KMS-11 (cell line): Measurements from ENCODE around the gene BABAM2.

Source experiments
- H2AFZ ChIP-seq: fragments of 200-600 bp; sonication (generic); 2 replicates; pipeline ENCODE4 v1.6.1; 2016; ENCODE audit warnings: antibody characterized with exemption, mixed run types, low read depth
- H3K27ac ChIP-seq: fragments of 200-600 bp; sonication (generic); 2 replicates; pipeline ENCODE4 v1.6.1; 2016; ENCODE audit warnings: mild to moderate bottlenecking, mixed run types
- H3K27me3 ChIP-seq: fragments of 200-600 bp; sonication (generic); 2 replicates; pipeline ENCODE4 v1.6.1; 2017; ENCODE audit warnings: mild to moderate bottlenecking, low read depth, mixed run types, moderate library complexity; ENCODE audit not compliant: insufficient read depth
- H3K36me3 ChIP-seq: fragments of 200-600 bp; sonication (generic); 2 replicates; pipeline ENCODE4 v1.6.1; 2017; ENCODE audit warnings: mild to moderate bottlenecking, mixed run types; ENCODE audit not compliant: insufficient read depth
- H3K4me1 ChIP-seq: fragments of 200-600 bp; sonication (generic); 2 replicates; pipeline ENCODE4 v1.6.1; 2016; ENCODE audit warnings: mild to moderate bottlenecking, low read depth, mixed run types; ENCODE audit not compliant: poor library complexity, severe bottlenecking
- H3K4me2 ChIP-seq: fragments of 200-600 bp; sonication (generic); 2 replicates; pipeline ENCODE4 v1.7.0; 2016; ENCODE audit warnings: mild to moderate bottlenecking, mixed run types
- H3K4me3 ChIP-seq: fragments of 200-600 bp; sonication (generic); IDR thresholded peaks from 2 replicates; pipeline ENCODE4 v1.6.1; 2017; ENCODE audit warnings: low read depth, low read length, mixed read lengths; ENCODE audit not compliant: insufficient read depth
- H3K79me2 ChIP-seq: fragments of 200-600 bp; sonication (generic); 2 replicates; pipeline ENCODE4 v1.6.1; 2016; ENCODE audit warnings: low read depth, mixed run types; ENCODE audit not compliant: insufficient read depth
- H3K9ac ChIP-seq: fragments of 200-600 bp; sonication (generic); 2 replicates; pipeline ENCODE4 v1.6.1; 2016; ENCODE audit warnings: mild to moderate bottlenecking, mixed run types
- H4K20me1 ChIP-seq: fragments of 200-600 bp; sonication (generic); 2 replicates; pipeline ENCODE4 v1.6.1; 2016; ENCODE audit warnings: mild to moderate bottlenecking, mixed run types; ENCODE audit not compliant: insufficient read depth
- TF ChIP-seq, protein P1 (sequence below): fragments of 200-600 bp; sonication (generic); conservative IDR thresholded peaks from 2 replicates; pipeline ENCODE4 v1.6.1; 2017; ENCODE audit warnings: low read depth, mild to moderate bottlenecking, antibody characterized with exemption, low read length, moderate library complexity, mixed read lengths

The BABAM2 gene

DNA sequence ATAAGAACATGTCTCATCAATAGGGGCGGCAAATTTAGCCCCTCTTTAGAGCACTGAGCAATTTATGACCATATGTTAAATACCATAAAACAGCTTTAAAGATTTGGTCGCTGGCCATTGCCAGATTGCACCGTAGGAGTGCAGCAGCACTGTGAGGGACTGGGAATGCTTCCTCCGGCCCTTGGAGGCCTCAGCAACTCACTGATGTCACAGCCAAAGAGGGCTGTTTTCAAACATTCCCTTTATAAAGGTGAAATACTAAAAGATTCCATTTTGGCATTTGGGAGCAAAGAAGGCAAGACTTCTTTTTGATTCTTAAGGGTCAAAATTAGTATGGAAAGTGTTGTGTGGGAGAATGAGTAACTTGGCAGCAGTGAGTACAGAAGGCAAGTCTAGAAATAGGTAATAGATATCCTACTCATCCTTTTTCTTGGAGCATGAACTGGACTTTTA, 63.7 kb downstream of the BABAM2 start:
- Histone ChIP-seq H3K79me2 (no peaks in the 10 kb centered on the region; the same call in 1 of the 2 replicates), H3K36me3 (no peaks in the 10 kb centered on the region), H3K27me3 (no peaks in the 10 kb centered on the region), H3K4me2 (peak overlapping the region; percentile 19; the same call in 1 of the 2 replicates), H3K27ac (no peak overlapping the region), H3K4me1 (peaks cover 42% of the 10 kb centered on the region), H4K20me1 (no peaks in the 10 kb centered on the region), H3K4me3 (no peak overlapping the region), H3K9ac (no peak overlapping the region), H2AFZ (no peak overlapping the region)
- TF ChIP-seq, protein P1, sequence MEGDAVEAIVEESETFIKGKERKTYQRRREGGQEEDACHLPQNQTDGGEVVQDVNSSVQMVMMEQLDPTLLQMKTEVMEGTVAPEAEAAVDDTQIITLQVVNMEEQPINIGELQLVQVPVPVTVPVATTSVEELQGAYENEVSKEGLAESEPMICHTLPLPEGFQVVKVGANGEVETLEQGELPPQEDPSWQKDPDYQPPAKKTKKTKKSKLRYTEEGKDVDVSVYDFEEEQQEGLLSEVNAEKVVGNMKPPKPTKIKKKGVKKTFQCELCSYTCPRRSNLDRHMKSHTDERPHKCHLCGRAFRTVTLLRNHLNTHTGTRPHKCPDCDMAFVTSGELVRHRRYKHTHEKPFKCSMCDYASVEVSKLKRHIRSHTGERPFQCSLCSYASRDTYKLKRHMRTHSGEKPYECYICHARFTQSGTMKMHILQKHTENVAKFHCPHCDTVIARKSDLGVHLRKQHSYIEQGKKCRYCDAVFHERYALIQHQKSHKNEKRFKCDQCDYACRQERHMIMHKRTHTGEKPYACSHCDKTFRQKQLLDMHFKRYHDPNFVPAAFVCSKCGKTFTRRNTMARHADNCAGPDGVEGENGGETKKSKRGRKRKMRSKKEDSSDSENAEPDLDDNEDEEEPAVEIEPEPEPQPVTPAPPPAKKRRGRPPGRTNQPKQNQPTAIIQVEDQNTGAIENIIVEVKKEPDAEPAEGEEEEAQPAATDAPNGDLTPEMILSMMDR: no peak

DNA sequence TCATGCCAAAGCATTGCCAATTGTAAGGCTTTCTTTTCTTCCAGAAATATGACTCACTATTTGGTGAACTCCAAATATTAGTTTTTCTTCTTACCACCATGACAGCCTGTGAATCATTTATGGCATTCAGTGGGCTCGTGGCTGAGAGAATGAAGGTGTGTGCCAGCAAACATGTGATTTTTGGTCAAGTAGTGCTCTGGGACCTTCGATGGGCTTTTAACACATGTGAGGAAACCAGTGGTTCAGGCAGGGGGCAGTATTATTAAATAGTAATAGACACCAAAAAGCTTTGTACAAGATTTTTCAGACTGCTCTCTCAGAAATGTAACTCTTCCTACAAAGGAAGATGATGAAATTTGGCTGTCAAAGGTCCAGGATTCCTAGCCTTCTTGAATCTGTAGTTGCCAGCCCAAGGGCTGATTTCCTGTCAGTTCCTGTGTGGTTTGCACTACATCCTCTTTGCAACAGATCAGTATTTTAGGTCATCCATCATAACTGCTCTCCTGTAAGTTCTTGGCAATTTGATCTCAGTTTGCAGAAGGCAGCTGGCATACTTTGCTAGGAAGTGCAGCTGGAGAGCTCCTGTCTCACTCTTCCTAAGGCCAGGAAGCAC, 64.3 kb downstream of the BABAM2 start:
- H3K4me1 ChIP-seq: peaks cover 49% of the 10 kb centered on the region
- H3K27ac ChIP-seq: no peak overlapping the region
- peak overlapping the region; percentile 19; the same call in 1 of the 2 replicates for H3K4me2 ChIP-seq
- no peak overlapping the region for H3K4me3 ChIP-seq
- H3K9ac ChIP-seq: no peak overlapping the region
- H3K36me3 ChIP-seq: no peaks in the 10 kb centered on the region
- no peaks in the 10 kb centered on the region for H4K20me1 ChIP-seq
- no peaks in the 10 kb centered on the region for H3K27me3 ChIP-seq
- TF ChIP-seq, protein P1: peak; percentile 37; the same call in 1 of the 2 replicates
- no peaks in the 10 kb centered on the region; the same call in 1 of the 2 replicates for H3K79me2 ChIP-seq
- no peak overlapping the region for H2AFZ ChIP-seq

DNA sequence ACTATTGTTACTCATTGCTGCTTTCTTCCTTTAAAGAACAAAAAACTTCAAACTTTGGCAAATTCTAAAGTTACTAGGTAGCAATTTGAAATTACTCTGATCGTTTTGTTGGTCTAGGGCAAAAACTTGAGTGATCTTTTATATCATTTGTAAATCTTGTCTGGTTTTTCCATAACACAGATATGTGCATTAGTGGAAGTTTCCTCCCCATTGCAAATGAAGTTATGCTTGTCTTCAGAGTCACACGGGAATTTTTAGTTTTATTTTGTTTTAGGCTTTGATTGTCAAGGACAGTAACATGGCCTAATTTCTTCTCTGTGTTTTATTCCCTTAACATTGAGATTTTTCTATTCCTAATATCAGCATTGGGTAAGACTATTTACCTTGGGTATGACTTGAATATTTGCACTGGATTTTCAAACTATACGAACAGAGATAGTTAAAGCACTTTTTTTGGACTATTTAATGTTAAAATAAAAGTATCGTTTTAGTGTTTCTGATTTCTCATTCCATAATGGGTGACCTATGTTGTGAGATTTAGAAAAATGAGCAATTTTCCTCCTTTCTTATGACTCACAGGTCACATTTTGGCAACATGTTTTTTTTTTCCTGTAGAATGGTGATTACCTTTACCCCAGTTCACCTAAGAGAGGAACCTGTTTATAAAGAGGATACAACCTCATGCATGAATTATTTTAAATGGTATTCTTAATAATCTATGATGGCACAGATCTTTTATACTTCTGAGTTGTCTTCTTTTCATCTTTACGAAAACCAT, 65.0 kb downstream of the BABAM2 start:
- no peak overlapping the region for H3K4me3 ChIP-seq
- H2AFZ ChIP-seq: no peak overlapping the region
- H4K20me1 ChIP-seq: no peaks in the 10 kb centered on the region
- TF ChIP-seq, protein P1: no peak
- H3K27me3 ChIP-seq: no peaks in the 10 kb centered on the region
- no peaks in the 10 kb centered on the region; the same call in 1 of the 2 replicates for H3K79me2 ChIP-seq
- H3K4me1 ChIP-seq: peaks cover 50% of the 10 kb centered on the region
- no peak overlapping the region for H3K9ac ChIP-seq
- no peaks in the 10 kb centered on the region for H3K36me3 ChIP-seq
- H3K27ac ChIP-seq: no peak overlapping the region
- H3K4me2 ChIP-seq: peak overlapping the region; percentile 19; the same call in 1 of the 2 replicates

DNA sequence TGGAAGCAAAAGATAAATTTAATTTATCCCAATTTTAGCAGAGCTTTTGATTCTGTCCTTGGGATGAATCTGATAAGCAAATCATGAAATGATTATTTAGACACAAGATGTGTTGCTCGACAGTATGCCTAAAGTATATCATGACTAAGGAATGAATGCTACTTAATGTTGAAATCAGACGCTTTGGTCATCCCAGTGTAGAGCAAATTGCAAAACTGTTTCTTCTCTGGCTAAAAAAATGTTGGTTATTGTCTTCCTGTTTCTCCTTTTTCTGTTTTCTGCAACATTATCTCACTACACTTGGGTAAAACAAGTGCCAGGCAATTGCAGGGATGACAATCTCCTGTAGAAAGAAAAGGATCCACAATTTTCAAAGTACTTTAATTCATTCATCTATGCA, 66.4 kb downstream of the BABAM2 start:
- H3K4me1 ChIP-seq: peaks cover 59% of the 10 kb centered on the region
- no peaks in the 10 kb centered on the region for H3K27me3 ChIP-seq
- TF ChIP-seq, protein P1: no peak
- no peak overlapping the region for H3K4me3 ChIP-seq
- H3K36me3 ChIP-seq: no peaks in the 10 kb centered on the region
- H4K20me1 ChIP-seq: no peaks in the 10 kb centered on the region
- no peak overlapping the region for H2AFZ ChIP-seq
- H3K4me2 ChIP-seq: no peak overlapping the region
- peaks cover 4% of the 10 kb centered on the region; the same call in 1 of the 2 replicates for H3K79me2 ChIP-seq
- H3K27ac ChIP-seq: no peak overlapping the region
- H3K9ac ChIP-seq: no peak overlapping the region
